GM19043 (cell line): ENCODE results near the gene KRTAP19-1.
"Not testable (repeated sequence)": the region's sequence is repeated elsewhere in the genome, so short reads cannot be mapped to it uniquely, and the experiment has no call there.

Experiments
- ATAC-seq: cut with Tn5 transposase; IDR thresholded peaks from one replicate; pipeline ENCODE4 v1.9.1; 2021; ENCODE audit warnings: low read depth; ENCODE audit not compliant: unreplicated experiment

Gene KRTAP19-1

DNA sequence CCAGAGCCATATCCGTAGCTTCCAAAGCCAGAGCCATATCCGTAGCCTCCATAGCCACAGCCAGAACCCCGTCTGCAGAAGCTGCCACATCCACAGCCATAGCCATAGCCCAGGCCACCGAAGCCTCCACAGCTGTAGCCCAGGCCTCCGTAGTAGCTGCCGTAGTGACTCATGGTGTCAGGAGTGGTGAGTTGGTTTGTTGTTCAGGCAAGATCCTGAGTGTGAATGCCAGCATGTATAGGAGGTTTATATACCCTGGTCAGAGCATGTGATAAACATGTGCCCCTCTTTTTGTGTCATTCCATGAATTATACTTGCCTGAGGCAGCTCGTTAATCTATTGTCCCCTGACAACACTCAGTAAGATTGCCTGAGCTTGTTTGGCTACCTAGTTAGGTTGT lies at the start of gene KRTAP19-1:
TSS of gene KRTAP19-1 (minus strand) at position 223 of the 400 bp plus-strand sequence. CDS start at position 173, 50 bp downstream.
- no peak for ATAC-seq

DNA sequence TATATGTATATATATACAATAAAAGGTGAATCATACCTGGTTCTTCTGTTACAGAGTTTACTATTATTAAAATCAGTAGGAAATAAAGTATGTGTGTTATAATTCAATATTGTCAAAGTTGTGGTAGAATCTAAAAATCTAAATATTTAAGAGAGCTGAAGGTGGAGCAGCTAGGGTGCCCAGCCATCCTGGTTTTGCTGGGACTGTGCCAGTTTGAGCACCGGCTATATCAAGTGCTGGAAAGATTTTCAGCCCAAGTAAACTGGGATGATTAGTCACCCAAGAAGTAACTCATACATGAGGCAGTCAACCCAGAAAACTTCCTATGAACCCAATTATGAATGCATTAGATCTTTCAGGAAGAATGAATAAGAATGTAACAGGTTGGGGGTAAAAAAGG lies 38.7 kb upstream of the KRTAP19-1 start:
- no peak for ATAC-seq

- ATAC-seq, result no peak
Measured at GRCh38 chr21:30515681-30516080, 35.5 kb upstream of the KRTAP19-1 start.

- ATAC-seq, result not testable (repeated sequence)
Measured at GRCh38 chr21:30505621-30506205, 25.5 kb upstream of the KRTAP19-1 start.

GRCh38 chr21:30502041-30502440 lies 21.9 kb upstream of the KRTAP19-1 start, which contains the start of gene KRTAP19-5:
Gene KRTAP19-5, minus strand, starts transcription at chr21:30502141. Its CDS starts 51 bp downstream, at chr21:30502090.
- no peak for ATAC-seq

DNA sequence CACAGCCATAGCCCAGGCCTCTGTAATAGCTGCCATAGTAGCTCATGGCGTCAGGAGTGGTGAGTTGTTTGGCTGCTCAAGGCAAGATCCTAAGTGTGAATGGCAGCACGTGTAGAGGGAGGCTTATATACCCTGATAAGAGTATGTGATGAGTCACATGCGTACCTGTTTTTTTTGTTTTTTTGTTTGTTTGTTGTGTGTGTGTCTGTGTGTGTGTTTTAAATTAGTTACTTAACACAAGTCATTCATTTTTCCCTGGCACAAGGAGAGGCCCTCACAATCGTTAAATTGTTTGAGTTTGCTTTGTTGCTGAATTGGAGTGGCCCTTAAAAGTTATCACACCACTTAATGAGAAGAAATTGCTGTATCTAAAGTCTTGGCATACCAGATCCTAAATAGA lies 16.9 kb upstream of the KRTAP19-1 start, which contains the start of gene KRTAP19-4:
TSS of gene KRTAP19-4 (minus strand) at position 101 of the 400 bp plus-strand sequence. CDS start at position 46, 55 bp downstream.
- no peak for ATAC-seq

DNA sequence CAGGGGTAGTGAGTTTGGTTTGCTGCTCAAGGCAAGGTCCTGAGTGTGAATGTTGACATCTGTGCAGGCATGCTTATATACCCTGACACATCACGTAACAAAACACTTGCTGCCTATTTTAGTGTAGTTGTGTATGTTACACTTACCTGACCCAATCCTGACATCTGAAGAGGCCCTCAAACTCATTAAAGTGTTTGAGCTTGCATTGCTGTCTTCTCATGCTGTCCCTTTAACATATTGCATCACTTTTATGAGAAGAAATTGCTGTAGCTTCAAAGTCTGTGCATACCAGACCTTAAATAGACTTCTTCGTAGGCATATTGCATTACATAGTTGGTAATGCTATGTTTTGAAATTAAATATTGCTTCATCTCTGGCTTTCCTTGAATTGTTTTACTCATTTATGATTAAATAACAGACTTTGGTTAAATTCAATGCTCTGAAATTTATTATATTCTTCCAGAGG lies 11.8 kb upstream of the KRTAP19-1 start, which contains the start of gene KRTAP19-3:
TSS of gene KRTAP19-3 (minus strand) at position 51 of the 466 bp plus-strand sequence. CDS start 56 bp downstream, outside the sequence.
- ATAC-seq, result no peak

DNA sequence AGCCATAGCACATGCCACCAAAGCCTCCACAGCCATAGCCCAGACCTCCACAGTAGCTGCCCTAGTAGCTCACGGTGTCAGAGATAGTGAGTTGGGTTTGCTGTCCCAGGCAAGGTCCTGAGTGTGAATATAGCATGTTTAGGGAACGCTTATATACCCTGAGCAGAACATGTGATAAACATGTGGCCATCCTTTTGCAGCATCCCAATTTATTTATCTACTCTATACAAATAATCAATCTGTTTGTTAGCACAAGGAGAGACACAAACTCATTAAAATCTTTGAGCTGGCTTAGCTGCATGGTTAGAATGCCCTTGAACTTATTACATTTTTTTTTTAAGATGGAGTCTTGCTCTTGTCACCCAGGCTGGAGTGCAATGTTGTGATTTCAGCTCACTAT lies 7.2 kb upstream of the KRTAP19-1 start, which contains the start of gene KRTAP19-2:
TSS of gene KRTAP19-2 (minus strand) at position 101 of the 400 bp plus-strand sequence. CDS start at position 13, 88 bp downstream.
- ATAC-seq, result no peak

GRCh38 chr21:30486180-30486579 lies 6.0 kb upstream of the KRTAP19-1 start:
- no peak for ATAC-seq

DNA sequence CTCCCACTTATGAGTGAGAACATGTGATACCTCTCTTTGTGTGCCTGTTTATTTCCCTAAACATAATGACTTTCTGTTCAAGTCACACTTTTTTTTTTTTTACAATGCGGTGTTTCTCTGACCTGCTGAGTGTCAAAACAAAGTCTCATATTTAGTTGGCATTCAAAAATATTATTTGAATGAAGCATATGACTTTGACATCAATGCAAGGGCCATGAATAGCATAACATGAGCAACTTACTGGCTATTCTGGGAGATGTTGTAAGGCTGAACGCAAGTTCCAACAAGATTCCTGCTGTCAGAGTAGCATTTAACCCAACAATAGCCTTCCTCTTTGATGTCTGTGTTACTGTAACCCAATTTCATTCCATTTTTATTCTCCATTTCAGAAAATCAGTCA lies 2.0 kb upstream of the KRTAP19-1 start:
- ATAC-seq, result no peak

- no peak for ATAC-seq
Measured at GRCh38 chr21:30479259-30479658, 908 bp downstream of the KRTAP19-1 start.

- ATAC-seq, result no peak
Measured at GRCh38 chr21:30478004-30478403, 2.2 kb downstream of the KRTAP19-1 start.

DNA sequence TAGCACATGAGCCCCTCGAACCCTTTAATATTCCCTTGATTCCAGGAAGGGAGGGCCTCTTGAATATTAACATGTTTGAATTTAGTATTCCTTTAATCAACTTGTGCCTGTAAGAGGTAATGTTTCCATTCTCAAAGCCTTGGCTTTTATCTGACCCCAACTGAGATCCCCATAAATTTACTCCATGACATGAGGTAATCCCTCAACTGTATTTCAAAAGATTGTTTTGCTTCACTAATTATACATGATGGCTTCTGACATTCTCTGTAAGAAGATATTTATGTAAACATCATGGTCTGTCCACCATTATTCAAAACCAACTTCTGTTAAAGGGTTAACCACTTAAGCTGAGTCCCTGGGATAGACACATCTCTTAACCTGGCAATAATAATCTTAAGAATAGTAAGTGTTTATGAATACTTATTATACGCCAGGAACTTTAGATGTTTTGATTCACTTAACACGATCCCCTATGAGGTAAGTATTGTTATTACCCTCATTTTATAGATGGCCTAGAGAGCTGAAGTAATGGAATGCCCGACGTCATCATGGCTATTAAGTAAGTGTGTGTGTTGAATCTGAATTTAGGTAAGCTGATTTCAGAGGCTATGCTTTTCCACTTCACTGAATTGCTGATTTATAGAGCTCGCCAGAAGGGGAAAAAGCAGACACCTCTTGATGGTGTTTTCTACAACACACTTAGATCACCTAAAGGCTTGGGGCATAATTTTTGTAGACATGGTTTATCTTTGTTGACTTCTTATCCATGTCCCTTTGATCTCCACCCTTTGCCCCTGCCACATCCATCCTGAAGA lies 11.1 kb downstream of the KRTAP19-1 start:
- no peak for ATAC-seq

DNA sequence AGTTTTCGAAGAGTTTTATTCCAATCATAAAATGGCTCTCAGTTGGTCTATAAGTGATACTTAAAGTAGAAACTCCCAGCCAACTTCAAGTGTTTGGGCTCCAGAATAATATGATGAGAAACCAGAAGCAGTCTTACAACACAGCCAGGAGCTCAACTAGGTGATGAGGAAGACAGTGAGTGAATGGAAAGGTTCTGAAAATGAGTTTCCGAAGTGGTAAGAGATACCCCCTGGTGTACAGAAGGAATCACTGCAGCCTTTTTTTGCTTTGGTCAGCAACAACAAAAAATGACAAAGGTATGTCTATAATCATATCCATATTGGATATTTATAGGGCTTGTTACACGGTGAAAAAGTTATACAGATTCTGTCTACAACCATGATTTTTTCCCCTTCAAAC lies 16.5 kb downstream of the KRTAP19-1 start:
- no peak for ATAC-seq

DNA sequence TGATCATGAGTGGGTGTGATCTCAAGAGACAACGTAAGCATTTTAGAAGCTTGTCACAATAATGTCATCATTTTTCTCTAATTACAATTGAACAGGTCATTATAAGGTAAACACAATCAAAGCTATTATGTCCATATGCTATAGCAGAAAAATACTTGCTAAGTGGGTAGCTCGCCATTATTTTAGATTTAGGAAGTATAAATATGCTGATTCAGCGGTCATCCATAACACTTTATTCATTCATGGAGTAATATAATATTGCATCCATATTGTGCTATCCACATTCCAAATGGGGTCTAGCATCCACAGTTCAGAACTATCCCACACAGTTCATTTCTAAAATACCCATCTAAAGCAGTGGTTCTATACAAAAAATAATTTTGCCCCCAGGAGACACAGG lies 31.7 kb downstream of the KRTAP19-1 start:
- ATAC-seq, result no peak

DNA sequence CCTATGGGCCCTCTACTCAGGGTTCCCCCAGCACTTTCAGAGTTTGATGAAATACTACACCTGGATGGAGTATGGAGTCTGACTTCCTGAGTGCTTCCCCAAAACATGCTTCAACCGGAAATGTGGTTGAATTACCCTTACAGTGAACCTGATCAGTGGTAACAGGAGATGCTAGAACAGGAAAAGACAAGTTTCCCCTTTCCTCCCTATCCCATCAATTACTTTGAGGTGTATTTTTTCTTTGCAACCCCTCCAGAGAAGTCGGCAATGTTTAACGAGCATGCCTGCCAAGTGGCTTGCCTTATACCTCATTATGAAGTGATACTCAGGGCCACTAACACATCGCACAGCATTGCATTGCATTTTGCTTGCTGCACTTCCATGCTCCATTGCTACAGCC lies 33.1 kb downstream of the KRTAP19-1 start:
- no peak for ATAC-seq

DNA sequence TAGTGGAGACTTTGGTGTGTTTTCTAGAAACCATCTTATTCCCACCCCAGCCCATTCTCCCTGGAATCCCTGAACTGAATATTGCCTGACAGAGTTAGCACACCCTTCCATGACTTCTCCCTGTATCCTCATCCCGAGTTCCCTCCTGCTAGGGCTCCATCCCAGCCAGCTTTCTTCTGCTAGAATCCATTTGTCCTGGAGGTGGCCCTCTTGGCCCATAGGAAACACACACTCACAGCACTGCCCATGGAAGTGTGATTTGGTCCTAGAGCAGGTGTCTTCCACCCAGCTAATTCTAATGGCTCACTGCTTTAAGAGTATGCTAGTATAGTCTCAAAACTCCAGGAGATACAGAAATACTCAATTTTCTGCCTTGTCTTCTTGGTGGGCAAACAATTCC lies 36.0 kb downstream of the KRTAP19-1 start:
- ATAC-seq, result no peak

- ATAC-seq, result no peak
Measured at GRCh38 chr21:30443226-30443625, 36.9 kb downstream of the KRTAP19-1 start.

DNA sequence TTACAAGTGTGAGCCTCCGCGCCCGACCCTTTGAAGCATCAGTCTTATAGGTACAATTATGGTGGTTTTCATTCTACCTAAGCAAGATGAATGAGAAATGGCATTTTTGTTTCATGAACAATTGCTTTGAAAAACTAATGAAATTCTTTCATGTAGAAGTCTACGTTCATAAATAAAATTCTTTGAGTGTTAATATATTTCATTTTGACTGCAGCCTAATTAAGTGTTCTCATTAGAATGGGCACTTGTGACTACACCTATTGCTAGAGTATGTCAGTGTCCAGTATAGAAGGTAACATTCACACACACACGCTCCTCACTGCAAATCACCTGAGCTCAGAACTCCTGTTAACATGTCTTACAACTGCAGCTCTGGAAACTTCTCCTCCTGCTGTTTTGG lies 40.2 kb downstream of the KRTAP19-1 start, which contains the start of gene KRTAP15-1:
TSS of gene KRTAP15-1 (plus strand) at position 301 of the 400 bp plus-strand sequence. CDS start at position 354, 53 bp downstream.
- ATAC-seq, result no peak

DNA sequence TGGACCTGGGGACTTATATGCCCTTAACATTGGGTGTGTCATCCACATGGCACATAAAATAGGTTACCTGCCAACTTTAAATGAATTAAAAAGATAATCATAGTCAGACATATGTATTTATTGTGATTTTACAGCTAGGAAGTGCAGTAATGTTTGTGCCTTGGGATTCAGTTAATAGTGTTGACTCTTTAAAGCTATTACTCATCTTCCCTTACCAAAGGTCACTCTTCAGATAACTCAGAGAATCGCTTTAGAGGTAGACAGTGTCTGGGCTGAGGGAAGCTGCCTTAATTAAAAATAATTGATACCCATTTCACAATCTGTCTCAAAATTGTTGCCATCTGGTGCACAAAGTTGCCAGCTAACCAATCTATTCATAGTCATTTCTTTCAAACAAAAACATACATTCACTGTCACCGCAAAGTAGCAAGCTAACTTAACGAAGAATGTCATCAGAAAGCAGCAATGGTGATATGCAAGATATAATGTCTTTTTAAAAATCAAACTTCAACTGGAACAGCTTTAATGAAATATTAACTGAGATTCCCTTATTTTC lies 43.1 kb downstream of the KRTAP19-1 start:
- no peak for ATAC-seq
